ENCODE results near the gene MPZL1.

The MPZL1 gene

GRCh38 chr1:167776151-167776550 lies 54.4 kb downstream of the MPZL1 start:
- H3K27me3 Mint-ChIP-seq = no peaks in the 10 kb centered on the region
- CTCF ChIA-PET = no interaction called here
- peaks cover 23% of the 10 kb centered on the region for H3K36me3 Mint-ChIP-seq
- H3K27ac Mint-ChIP-seq = no peak overlapping the region
- H3K9me3 Mint-ChIP-seq = no peaks in the 10 kb centered on the region
- no peak for DNase-seq
- H3K4me3 Mint-ChIP-seq = no peak overlapping the region
- peaks cover 14% of the 10 kb centered on the region for H3K4me1 Mint-ChIP-seq

GRCh38 chr1:167776616-167777268 lies 55.0 kb downstream of the MPZL1 start:
- Mint-ChIP-seq H3K27ac (peak overlapping the region; percentile 74), H3K9me3 (no peaks in the 10 kb centered on the region), H3K27me3 (no peaks in the 10 kb centered on the region), H3K36me3 (peaks cover 21% of the 10 kb centered on the region), H3K4me3 (no peak overlapping the region), H3K4me1 (peaks cover 14% of the 10 kb centered on the region)
- no peak for DNase-seq
- CTCF ChIA-PET = no interaction called here

DNA sequence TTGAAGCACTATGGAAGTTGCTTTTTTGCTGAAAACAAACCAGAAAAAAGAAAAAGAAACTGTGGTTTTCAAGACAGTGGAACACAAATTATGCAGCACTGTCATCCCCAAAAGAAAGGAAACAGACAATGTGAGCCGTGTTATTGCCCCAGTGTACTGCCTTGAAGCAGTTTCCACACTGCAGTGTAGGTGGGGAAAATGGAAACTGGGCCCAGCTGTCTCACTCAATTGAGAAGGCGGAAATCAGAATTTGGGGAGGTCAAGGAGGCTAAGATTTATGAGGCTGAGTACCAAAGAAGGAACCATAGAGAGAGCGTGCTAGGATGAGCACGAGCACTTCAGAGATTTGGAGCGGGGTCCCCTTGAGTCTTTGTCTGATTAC lies 55.5 kb downstream of the MPZL1 start:
- peaks cover 14% of the 10 kb centered on the region for H3K4me1 Mint-ChIP-seq
- H3K4me3 Mint-ChIP-seq = no peak overlapping the region
- H3K27ac Mint-ChIP-seq = peak overlapping the region; percentile 74
- no peak for DNase-seq
- CTCF ChIA-PET = no interaction called here
- peaks cover 18% of the 10 kb centered on the region for H3K36me3 Mint-ChIP-seq
- H3K9me3 Mint-ChIP-seq = no peaks in the 10 kb centered on the region
- no peaks in the 10 kb centered on the region for H3K27me3 Mint-ChIP-seq

DNA sequence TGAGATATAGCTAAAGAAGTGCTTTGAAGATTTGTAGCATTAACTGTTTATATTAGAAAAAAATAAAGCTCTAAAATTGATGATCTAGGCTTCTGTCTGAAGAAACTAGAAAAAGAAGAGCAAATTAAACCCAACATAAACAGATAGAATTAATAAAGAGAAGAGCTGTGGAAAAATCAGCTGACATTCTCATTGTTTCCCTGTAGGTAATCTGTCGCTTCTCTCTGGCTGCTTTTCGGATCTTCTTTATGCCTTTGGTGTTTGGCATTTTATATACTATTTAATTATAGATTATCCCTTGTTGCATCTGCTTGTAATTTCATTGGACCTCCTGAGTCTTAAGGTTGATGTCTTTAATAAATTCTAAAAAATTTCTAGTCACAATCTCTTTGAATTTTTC lies 59.8 kb downstream of the MPZL1 start:
- H3K4me3 Mint-ChIP-seq = no peak overlapping the region
- no peaks in the 10 kb centered on the region for H3K9me3 Mint-ChIP-seq
- peaks cover 10% of the 10 kb centered on the region for H3K4me1 Mint-ChIP-seq
- CTCF ChIA-PET = interaction anchor here (1.4 kb wide), 1 partner anchor 15 kb away, joined by 3 read pairs; no protein-coding TSS in a partner anchor
- peaks cover 16% of the 10 kb centered on the region for H3K36me3 Mint-ChIP-seq
- no peak for DNase-seq
- no peak overlapping the region for H3K27ac Mint-ChIP-seq
- H3K27me3 Mint-ChIP-seq = no peaks in the 10 kb centered on the region

DNA sequence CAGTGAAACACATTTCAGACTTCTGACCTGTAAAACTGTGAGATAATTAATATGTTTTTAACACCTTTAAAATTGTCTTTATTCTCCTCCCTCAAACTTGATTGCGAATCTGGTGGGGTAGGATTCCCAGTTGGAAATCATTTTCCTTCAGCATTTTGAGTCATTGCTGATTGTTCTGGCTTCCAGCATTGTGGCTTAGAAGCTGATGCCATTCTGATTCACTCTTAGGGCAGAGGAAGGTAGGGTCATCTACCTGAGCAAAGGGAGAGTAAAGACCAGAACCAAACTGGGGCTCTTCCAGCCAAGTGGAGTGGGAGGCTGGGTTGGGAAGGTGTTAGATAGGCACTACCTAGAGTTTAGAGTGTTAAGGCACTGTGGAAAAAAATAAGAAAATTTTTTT lies 61.2 kb downstream of the MPZL1 start:
- DNase-seq = no peak
- no peaks in the 10 kb centered on the region for H3K27me3 Mint-ChIP-seq
- no peak overlapping the region for H3K4me3 Mint-ChIP-seq
- H3K4me1 Mint-ChIP-seq = no peaks in the 10 kb centered on the region
- CTCF ChIA-PET = no interaction called here
- peaks cover 11% of the 10 kb centered on the region for H3K36me3 Mint-ChIP-seq
- no peak overlapping the region for H3K27ac Mint-ChIP-seq
- H3K9me3 Mint-ChIP-seq = no peaks in the 10 kb centered on the region

- DNase-seq = no peak
- Mint-ChIP-seq H3K4me1 (no peaks in the 10 kb centered on the region), H3K27ac (no peak overlapping the region), H3K27me3 (no peaks in the 10 kb centered on the region), H3K9me3 (no peaks in the 10 kb centered on the region), H3K36me3 (peaks cover 18% of the 10 kb centered on the region), H3K4me3 (no peak overlapping the region)
- CTCF ChIA-PET = interaction anchor here (1.7 kb wide), 1 partner anchor 17 kb away, joined by 4 read pairs; no protein-coding TSS in a partner anchor
These were observed 63.2 kb downstream of the MPZL1 start for GRCh38 chr1:167784876-167785550.

- H3K27ac Mint-ChIP-seq = no peak overlapping the region
- peaks cover 19% of the 10 kb centered on the region for H3K36me3 Mint-ChIP-seq
- DNase-seq = no peak
- no peaks in the 10 kb centered on the region for H3K27me3 Mint-ChIP-seq
- H3K4me1 Mint-ChIP-seq = no peaks in the 10 kb centered on the region
- CTCF ChIA-PET = no interaction called here
- H3K9me3 Mint-ChIP-seq = no peaks in the 10 kb centered on the region
- no peak overlapping the region for H3K4me3 Mint-ChIP-seq
These were observed 64.7 kb downstream of the MPZL1 start for GRCh38 chr1:167786502-167786901.

DNA sequence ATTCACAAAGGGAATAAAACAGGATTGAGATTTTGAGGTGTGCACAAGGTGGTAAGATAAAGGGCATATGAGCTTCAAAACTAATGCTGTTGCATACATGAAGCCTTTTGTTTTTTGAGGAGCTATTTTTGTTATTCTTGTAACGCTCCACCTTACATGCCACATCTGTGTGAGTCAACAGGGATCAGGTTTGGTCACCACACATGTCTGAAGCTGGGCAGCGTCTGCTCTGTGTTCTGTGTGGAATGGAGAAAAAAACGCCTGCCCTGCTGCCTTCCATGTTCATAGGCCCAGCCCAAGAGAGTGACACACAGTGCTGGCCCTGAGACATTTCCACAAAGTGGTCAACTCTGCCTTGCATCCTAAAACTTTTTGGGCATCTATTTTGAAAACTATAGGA lies 67.7 kb downstream of the MPZL1 start:
- CTCF ChIA-PET = no interaction called here
- Mint-ChIP-seq H3K27me3 (no peaks in the 10 kb centered on the region), H3K27ac (no peak overlapping the region), H3K4me1 (no peaks in the 10 kb centered on the region), H3K9me3 (no peaks in the 10 kb centered on the region), H3K36me3 (peaks cover 19% of the 10 kb centered on the region), H3K4me3 (no peak overlapping the region)
- DNase-seq = no peak

DNA sequence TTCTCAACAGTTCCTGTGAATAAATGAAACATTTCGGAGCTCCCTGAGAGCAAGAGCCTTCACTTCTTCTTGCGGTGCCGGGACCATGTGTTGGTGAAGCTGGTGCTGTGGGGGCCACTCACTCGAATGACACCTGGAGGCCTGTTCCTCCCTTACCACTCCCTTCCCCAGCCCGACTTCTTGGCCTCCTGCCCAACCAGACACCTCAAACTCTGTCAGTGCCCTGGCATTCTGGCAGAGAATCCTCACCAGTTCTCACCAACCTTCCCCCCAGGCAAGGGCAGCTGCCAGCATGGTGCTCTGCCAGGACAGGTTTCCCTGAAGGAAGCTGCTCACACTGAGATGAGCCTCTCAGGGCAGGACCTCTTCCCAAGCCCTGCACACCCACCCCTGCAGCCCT lies 68.3 kb downstream of the MPZL1 start:
- H3K27ac Mint-ChIP-seq = no peak overlapping the region
- H3K36me3 Mint-ChIP-seq = peaks cover 19% of the 10 kb centered on the region
- CTCF ChIA-PET = no interaction called here

DNA sequence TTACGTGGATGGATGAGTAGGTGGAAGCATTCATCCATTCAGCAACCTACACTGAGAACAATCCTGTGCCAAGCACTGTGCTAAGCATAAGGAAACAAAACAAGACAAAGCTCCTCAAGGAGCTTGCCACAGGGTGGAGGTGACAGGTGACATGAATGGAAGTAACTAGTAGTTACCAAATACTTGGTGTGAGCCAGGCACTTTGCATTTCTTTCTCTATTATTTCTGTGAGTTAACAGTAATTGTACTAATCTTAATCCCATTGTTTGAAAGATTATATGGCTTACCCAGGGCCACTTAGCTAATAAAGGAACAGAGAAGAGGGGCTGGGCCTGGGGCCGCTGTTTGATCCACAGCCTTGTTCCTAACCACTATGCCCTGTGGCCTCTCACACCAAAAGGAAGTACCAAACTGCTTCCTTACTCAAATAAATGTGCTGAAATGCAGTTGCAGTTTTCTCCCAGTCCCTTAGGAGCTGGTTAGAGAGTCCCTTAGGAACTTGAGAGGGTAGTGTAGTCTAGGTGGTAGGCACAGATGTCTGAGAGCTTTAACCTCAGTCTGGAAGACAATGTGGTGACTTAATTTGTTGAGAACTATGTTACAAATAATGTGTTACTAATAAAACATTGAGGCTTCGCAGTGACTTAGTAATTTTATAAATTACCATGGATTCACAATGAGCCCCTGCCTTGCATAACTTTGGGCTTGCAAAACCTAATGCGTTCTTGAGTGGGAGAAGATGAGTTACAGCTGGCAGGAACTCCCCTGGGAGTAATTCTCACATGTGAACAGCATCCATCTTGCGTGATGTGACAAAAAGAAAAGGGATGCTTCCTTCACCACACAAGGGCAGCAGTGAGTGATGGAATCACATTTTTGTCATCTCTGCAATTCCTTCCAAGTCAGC lies 69.8 kb downstream of the MPZL1 start:
- CTCF ChIA-PET = interaction anchor here (0.7 kb wide), 1 partner anchor 101 kb away, joined by 3 read pairs; no protein-coding TSS in a partner anchor
- Mint-ChIP-seq H3K4me3 (no peak overlapping the region), H3K36me3 (peaks cover 19% of the 10 kb centered on the region), H3K27ac (no peak overlapping the region), H3K4me1 (peaks cover 2% of the 10 kb centered on the region), H3K9me3 (no peaks in the 10 kb centered on the region), H3K27me3 (no peaks in the 10 kb centered on the region)
- no peak for DNase-seq

More for the DNA sequence above, 68.3 kb downstream of the MPZL1 start:
- no peak for DNase-seq
- Mint-ChIP-seq H3K27me3 (no peaks in the 10 kb centered on the region), H3K4me3 (no peak overlapping the region), H3K9me3 (no peaks in the 10 kb centered on the region), H3K4me1 (no peaks in the 10 kb centered on the region)

DNA sequence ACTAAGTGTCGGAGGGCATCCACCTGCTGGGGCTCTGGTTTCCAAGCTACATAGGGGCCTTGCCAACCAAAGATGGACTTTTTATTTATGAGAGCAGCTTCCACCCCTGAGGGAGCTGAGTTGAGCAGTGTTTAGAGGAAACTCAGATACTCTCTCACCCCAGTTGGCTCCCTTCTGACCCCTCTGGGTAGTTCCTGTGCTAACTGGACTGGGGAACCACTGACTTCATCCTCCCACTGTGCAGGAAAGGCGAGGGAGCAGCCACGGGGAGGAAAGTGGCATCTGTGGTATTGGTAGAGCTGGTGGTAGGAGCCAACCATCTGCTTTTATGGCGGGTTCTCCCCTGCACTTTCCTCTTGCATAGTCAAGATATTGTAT lies 70.4 kb downstream of the MPZL1 start:
- Mint-ChIP-seq H3K4me3 (no peak overlapping the region), H3K4me1 (peaks cover 4% of the 10 kb centered on the region), H3K9me3 (no peaks in the 10 kb centered on the region), H3K36me3 (peaks cover 19% of the 10 kb centered on the region), H3K27ac (no peak overlapping the region), H3K27me3 (no peaks in the 10 kb centered on the region)
- CTCF ChIA-PET = no interaction called here
- no peak for DNase-seq

DNA sequence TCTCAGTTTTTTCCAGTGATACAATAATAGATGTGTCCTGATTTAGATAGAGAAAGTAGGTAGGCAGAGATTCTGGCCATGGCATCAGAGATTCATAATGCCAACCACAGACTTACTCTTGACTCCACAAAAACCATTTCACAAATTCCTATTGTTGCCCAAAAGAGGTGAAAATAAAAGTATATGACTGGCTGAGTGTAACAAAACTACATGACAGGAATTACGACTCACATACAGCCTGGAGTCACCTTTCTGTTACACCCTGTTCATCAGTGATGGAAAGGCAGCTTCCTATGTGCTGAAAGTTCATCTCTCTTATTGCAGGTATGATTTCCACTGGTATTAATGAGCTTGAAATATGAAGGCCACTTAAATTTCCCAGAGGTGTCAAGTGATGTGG lies 72.3 kb downstream of the MPZL1 start:
- H3K27ac Mint-ChIP-seq = no peak overlapping the region
- no peak for DNase-seq
- CTCF ChIA-PET = interaction anchor here (0.9 kb wide), 1 partner anchor 79 kb away, joined by 4 read pairs; no protein-coding TSS in a partner anchor
- H3K9me3 Mint-ChIP-seq = no peaks in the 10 kb centered on the region
- H3K36me3 Mint-ChIP-seq = peaks cover 10% of the 10 kb centered on the region
- H3K4me1 Mint-ChIP-seq = peaks cover 5% of the 10 kb centered on the region
- no peaks in the 10 kb centered on the region for H3K27me3 Mint-ChIP-seq
- H3K4me3 Mint-ChIP-seq = no peak overlapping the region

DNA sequence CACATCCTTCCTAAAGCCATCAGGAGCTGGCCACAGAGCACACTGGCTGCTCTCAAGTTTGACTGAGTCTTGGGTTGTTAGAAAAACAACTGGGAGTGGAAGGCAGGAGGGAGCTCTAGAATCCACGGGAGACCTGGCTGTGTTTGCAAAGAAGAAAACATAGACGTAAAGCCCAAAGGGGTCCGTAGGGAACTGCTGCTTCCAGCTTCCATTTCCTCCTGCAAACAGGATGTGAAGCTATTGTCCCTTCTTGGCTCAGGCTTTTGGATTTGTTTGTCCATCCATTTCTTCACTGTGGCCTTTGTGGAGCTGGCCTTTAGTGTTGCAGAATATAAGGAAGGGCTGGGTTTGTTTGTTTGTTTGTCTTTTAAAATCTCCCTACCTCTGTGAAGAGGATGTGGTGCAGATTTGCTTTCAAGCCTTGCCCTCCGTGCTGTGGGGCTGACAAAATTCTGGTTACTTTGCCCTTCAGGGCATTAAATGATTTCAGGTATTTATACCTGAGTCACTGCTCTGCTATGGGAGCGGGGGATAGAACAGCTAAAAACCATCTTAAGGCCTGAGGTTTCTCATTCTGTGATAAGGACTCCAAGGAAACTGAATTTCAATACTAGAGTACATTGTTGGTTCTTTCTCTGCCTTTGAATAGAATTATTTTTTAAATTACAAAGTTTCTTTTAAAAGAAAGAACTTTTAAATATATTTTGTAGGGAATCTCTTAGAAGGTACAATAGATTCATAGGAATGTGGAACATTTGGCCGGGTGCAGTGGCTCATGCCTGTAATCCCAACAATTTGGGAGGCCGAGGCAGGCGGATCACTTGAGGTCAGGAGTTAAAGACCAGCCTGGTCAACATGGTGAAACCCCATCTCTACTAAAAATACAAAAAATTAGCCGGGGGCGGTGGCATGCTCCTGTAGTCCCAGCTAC lies 74.3 kb downstream of the MPZL1 start:
- Mint-ChIP-seq H3K4me1 (peaks cover 5% of the 10 kb centered on the region), H3K27ac (no peak overlapping the region), H3K9me3 (no peaks in the 10 kb centered on the region), H3K27me3 (no peaks in the 10 kb centered on the region), H3K36me3 (peaks cover 2% of the 10 kb centered on the region), H3K4me3 (no peak overlapping the region)
- CTCF ChIA-PET = interaction anchor here (0.6 to 1.3 kb wide), 6 partner anchors 14 to 286 kb away, joined by 3 to 4 read pairs (median 3); no protein-coding TSS in a partner anchor
- DNase-seq = no peak
